ENCODE results near the gene TREX2. TPM values are rescaled to one million over a fixed set of nuclear protein-coding genes. Genes with fewer than 3 reads are reported as not detected.

TREX2 gene
- total and polyA plus RNA-seq, 2 of the 8 experiments (the other 6 are each of a cell fraction or from before 2014, with no cell fraction given), result 0.71 to 0.80 TPM

DNA sequence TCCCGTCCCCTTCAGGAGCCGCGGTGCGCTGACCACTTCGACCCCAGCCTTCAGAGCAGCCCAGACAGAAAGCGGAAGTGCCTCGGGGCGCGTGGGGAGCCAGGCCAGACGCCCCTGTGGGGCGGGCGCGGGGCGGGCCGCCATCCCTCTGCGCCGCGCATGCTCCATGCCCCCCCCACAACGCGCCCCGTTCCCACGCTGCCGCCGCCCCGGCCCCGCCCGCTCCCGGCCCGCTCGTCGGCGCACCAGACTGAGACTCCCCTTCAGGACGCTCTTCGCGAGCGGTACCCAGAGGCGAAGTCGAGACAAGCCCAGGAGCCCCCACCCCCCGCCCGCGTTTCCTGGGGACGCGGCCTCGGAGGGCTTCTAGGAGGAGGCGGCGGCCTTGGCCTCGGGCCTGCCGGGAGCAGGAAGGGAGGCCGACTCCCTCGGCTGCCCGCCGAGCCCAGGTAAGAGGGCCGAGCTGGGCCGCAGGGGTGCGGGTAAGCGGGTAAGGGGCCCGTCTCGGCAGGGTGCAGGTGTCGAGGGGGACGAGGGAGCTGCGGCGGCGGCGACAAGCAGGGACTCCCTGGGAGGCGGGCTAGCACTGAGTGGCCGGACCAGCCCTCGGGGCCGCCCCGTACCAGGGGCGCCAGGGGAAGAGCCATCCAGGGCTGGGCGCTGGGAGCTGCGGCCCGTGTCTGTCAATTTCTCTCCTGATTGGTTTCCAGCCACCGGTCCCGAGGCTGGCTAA is 34.4 kb downstream of the TREX2 start, which contains the start of gene ZFP92:
Gene ZFP92, plus strand, starts transcription at position 218 of the 733 bp plus-strand sequence. CDS start 6,851 bp downstream, outside the sequence.
- H3K4me2 ChIP-seq (ENCODE audit: insufficient read depth in 1 of 2, low read depth in 2 of 2, low read length in 2 of 2), result peak within 1 kb of the TSS; percentile 29 to 63
- no peak for FAIRE-seq
- TF ChIP-seq NANOG (IDR thresholded peaks at IDR 0.05; ENCODE audit: insufficient read depth, low read depth, low read length, poor library complexity, severe bottlenecking) (no peak), RNF2 (IDR thresholded peaks at IDR 0.05; ENCODE audit: borderline replicate concordance, low read depth, low read length, missing control alignments, poor library complexity, severe bottlenecking) (no peak), SAP30 (IDR thresholded peaks at IDR 0.05; ENCODE audit: insufficient read depth, insufficient replicate concordance, low read length) (no peak), HDAC6 (IDR thresholded peaks at IDR 0.05; ENCODE audit: low read depth, low read length) (no peak), KDM4A (IDR thresholded peaks at IDR 0.05; ENCODE audit: low read depth, low read length, severe bottlenecking) (peak; percentile 82), SIN3A (conservative IDR thresholded peaks at IDR 0.05 in 1 of 2, IDR thresholded peaks at IDR 0.05 in 1 of 2; ENCODE audit: low read depth in 1 of 2, low read length in 2 of 2) (no peak), MAFK (IDR thresholded peaks at IDR 0.05; ENCODE audit: low read depth, low read length) (no peak), SUZ12 (IDR thresholded peaks at IDR 0.05; ENCODE audit: low read length) (peak; percentile 23; the same call in 1 of the 2 replicates), SIRT6 (IDR thresholded peaks at IDR 0.05; ENCODE audit: low read length) (no peak), CTBP2 (IDR thresholded peaks at IDR 0.05; ENCODE audit: borderline replicate concordance, insufficient read depth, insufficient read length, low read length) (no peak), CBX8 (IDR thresholded peaks at IDR 0.05; ENCODE audit: borderline replicate concordance, low read depth, low read length) (no peak)

More for the DNA sequence above, 34.4 kb downstream of the TREX2 start, which contains the start of gene ZFP92:
- Histone ChIP-seq H4K91ac (replicated peaks; ENCODE audit: insufficient read length, low read length) (no peak within 1 kb of the TSS), H3K79me1 (ENCODE audit: low read depth, low read length) (no peaks in the 10 kb centered on the region), H2AFZ (ENCODE audit: low read length) (peak within 1 kb of the TSS; percentile 13; the same call in 1 of the 2 replicates), H3K79me2 (ENCODE audit: control insufficient read depth in 1 of 2, insufficient read depth in 2 of 2, low read length in 2 of 2) (no peaks in the 10 kb centered on the region), H4K5ac (ENCODE audit: insufficient read length, low read depth, low read length) (no peak within 1 kb of the TSS), H3K23me2 (ENCODE audit: low read depth, low read length) (peaks cover 3% of the 10 kb centered on the region; the same call in 1 of the 2 replicates), H3K27me3 (replicated peaks in 1 of 4; ENCODE audit: control insufficient read depth in 3 of 4, extremely low read depth in 1 of 4, insufficient read depth in 3 of 4, low read length in 3 of 4) (peaks cover 8 to 25% (median 16%) of the 10 kb centered on the region in 4 experiments), H2BK20ac (ENCODE audit: low read length) (no peak within 1 kb of the TSS), H2BK15ac (ENCODE audit: low read length) (no peak within 1 kb of the TSS), H4K20me1 (replicated peaks in 1 of 2; ENCODE audit: control insufficient read depth in 1 of 2, insufficient read depth in 2 of 2, low read length in 2 of 2) (no peaks in the 10 kb centered on the region), H3K9ac (replicated peaks in 1 of 4; ENCODE audit: extremely low read depth in 1 of 4, low read depth in 3 of 4, low read length in 3 of 4) (no peak within 1 kb of the TSS), H3K14ac (ENCODE audit: insufficient read length) (no peak within 1 kb of the TSS), H3K9me3 (ENCODE audit: insufficient read depth in 2 of 2, low read depth in 1 of 2, low read length in 1 of 2) (no peaks in the 10 kb centered on the region), H2AK5ac (ENCODE audit: low read depth, low read length) (no peak within 1 kb of the TSS), H3K23ac (ENCODE audit: insufficient read length) (no peak within 1 kb of the TSS), H3K56ac (replicated peaks; ENCODE audit: insufficient read length, low read depth, low read length) (no peak within 1 kb of the TSS), H2BK12ac (ENCODE audit: low read depth, low read length) (no peak within 1 kb of the TSS), H3K36me3 (ENCODE audit: control insufficient read depth in 2 of 4, insufficient read depth in 4 of 4, low read length in 3 of 4) (no peaks in the 10 kb centered on the region), H3K27ac (ENCODE audit: low read depth, low read length) (no peak within 1 kb of the TSS), H3K18ac (ENCODE audit: extremely low read depth, low read length) (no peak within 1 kb of the TSS; the same call in 1 of the 2 replicates), H2BK5ac (ENCODE audit: low read depth, low read length) (no peak within 1 kb of the TSS), H4K8ac (ENCODE audit: extremely low read depth, insufficient read depth, low read length) (no peak within 1 kb of the TSS; the same call in 1 of the 2 replicates), H3K4me1 (replicated peaks in 1 of 4; ENCODE audit: control insufficient read depth in 3 of 4, insufficient read depth in 4 of 4, low read length in 3 of 4) (no peaks in the 10 kb centered on the region), H3K4me3 (ENCODE audit: extremely low read depth in 1 of 4, insufficient read depth in 2 of 4, low read depth in 3 of 4, low read length in 4 of 4) (peak within 1 kb of the TSS; percentile 27 to 60 (median 33); a peak in 7 of 8 replicates), H3K4ac (replicated peaks; ENCODE audit: insufficient read length, low read depth, low read length) (no peak within 1 kb of the TSS), H2BK120ac (replicated peaks; ENCODE audit: low read depth, low read length) (no peak within 1 kb of the TSS)
- no CpG with 5 or more reads among the region's 75 CpGs for WGBS, 2 experiments (ENCODE audit: extremely low coverage in 1 of 2, insufficient coverage in 1 of 2, insufficient read length in 1 of 2, insufficient replicate concordance in 2 of 2, low coverage in 1 of 2, low lambda C conversion rate in 2 of 2, missing lambda C conversion rate in 1 of 2)
- ChIA-PET POLR2A (ENCODE audit: partially characterized antibody) (no interaction called here), CTCF (ENCODE audit: partially characterized antibody) (no interaction called here)
- peak in 1 of 2 experiments; percentile 48 for DNase-seq (ENCODE audit: low read depth in 1 of 2, low spot score in 2 of 2)

Measured in H1 (cell line).